ENCODE data around the gene FARP2.

Gene FARP2

GRCh38 chr2:241323778-241324177, 32.3 kb upstream of the FARP2 start:
- H3K4me3 ChIP-seq (ENCODE audit: control insufficient read depth, low read depth, low read length): no peak overlapping the region
- DNase-seq (ENCODE audit: low read depth): no peak
- TF ChIP-seq, protein P1, sequence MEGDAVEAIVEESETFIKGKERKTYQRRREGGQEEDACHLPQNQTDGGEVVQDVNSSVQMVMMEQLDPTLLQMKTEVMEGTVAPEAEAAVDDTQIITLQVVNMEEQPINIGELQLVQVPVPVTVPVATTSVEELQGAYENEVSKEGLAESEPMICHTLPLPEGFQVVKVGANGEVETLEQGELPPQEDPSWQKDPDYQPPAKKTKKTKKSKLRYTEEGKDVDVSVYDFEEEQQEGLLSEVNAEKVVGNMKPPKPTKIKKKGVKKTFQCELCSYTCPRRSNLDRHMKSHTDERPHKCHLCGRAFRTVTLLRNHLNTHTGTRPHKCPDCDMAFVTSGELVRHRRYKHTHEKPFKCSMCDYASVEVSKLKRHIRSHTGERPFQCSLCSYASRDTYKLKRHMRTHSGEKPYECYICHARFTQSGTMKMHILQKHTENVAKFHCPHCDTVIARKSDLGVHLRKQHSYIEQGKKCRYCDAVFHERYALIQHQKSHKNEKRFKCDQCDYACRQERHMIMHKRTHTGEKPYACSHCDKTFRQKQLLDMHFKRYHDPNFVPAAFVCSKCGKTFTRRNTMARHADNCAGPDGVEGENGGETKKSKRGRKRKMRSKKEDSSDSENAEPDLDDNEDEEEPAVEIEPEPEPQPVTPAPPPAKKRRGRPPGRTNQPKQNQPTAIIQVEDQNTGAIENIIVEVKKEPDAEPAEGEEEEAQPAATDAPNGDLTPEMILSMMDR (conservative IDR thresholded peaks at IDR 0.05; ENCODE audit: control insufficient read depth, insufficient read depth, low read depth, low read length): no peak

DNA sequence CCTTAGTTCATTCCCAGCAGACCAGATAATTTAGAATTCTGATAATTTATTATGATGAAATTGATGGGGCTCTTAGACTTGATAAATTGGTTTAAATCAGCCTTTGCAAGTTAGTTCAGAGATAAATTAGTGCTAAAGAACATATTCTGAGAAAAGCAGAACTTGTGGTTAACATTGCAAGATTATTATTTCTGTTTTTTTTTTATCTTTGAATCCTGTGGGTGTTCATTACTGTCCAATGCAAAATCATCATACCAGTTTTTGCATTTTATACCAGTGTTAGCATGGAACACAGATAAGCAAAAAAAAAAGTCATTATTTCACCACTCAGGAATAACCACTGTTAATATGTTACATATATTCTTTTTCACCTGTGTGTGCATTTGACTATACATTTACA, 31.3 kb upstream of the FARP2 start:
- TF ChIP-seq, protein P1 (conservative IDR thresholded peaks at IDR 0.05; ENCODE audit: control insufficient read depth, insufficient read depth, low read depth, low read length): no peak
- no peak overlapping the region for H3K4me3 ChIP-seq (ENCODE audit: control insufficient read depth, low read depth, low read length)
- DNase-seq (ENCODE audit: low read depth): no peak

DNA sequence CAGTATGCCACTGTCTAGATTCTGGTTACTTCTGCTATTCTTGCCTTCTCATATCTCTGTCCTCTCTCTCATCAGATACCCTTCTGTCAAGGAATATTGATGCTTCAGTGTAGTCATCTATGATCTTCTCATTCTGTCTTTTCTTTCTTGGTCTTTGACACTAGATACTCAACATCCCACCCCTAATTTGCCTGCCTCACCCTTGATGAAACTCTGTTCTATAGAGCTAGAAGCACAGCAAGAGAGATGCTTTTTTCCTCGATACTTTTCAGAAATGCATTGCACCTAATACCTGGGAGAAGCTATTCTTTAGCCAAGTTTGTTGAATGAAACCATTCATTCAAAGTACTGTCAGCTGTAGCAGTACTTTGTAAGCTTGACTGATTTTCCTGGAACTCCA, 30.8 kb upstream of the FARP2 start:
- TF ChIP-seq, protein P1 (conservative IDR thresholded peaks at IDR 0.05; ENCODE audit: control insufficient read depth, insufficient read depth, low read depth, low read length): no peak
- no peak overlapping the region for H3K4me3 ChIP-seq (ENCODE audit: control insufficient read depth, low read depth, low read length)
- no peak for DNase-seq (ENCODE audit: low read depth)

- DNase-seq (ENCODE audit: low read depth): no peak
- TF ChIP-seq, protein P1 (conservative IDR thresholded peaks at IDR 0.05; ENCODE audit: control insufficient read depth, insufficient read depth, low read depth, low read length): no peak
- no peak overlapping the region for H3K4me3 ChIP-seq (ENCODE audit: control insufficient read depth, low read depth, low read length)
These were observed 26.1 kb upstream of the FARP2 start for GRCh38 chr2:241329669-241330615.

DNA sequence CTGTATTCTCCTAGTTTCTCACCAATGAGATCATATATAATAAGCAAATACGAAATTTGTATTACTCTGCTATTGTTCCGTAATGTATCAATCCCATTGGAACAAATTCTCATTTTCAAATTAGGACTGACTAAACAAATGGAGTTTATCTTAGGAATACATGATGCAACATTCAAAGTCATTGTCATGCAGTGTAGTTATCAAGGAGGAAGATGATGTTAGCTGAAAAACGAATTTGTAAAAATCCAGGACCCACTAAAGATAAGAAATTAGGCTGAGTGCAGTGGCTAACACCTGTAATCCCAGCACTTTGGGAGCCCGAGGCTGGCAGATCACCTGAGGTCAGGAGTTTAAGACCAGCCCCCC, 25.5 kb upstream of the FARP2 start:
- no peak for DNase-seq (ENCODE audit: low read depth)
- no peak overlapping the region for H3K4me3 ChIP-seq (ENCODE audit: control insufficient read depth, low read depth, low read length)
- TF ChIP-seq, protein P1 (conservative IDR thresholded peaks at IDR 0.05; ENCODE audit: control insufficient read depth, insufficient read depth, low read depth, low read length): no peak

GRCh38 chr2:241334813-241335212, 21.3 kb upstream of the FARP2 start:
- TF ChIP-seq, protein P1 (conservative IDR thresholded peaks at IDR 0.05; ENCODE audit: control insufficient read depth, insufficient read depth, low read depth, low read length): no peak
- H3K4me3 ChIP-seq (ENCODE audit: control insufficient read depth, low read depth, low read length): no peak overlapping the region

More at GRCh38 chr2:241334813-241335212, 21.3 kb upstream of the FARP2 start:
- no peak for DNase-seq (ENCODE audit: low read depth)

All from fibroblast of mammary gland (primary cell).